Kidney (tissue), 14 donors: Measurements from ENCODE around the gene TRMT44. TPM values are rescaled to one million over a fixed set of nuclear protein-coding genes. Genes with fewer than 3 reads are reported as not detected.

ENCODE experiments used
- DNase-seq, 5 donors: peaks; one replicate each; pipeline ENCODE4 v3.0.0-alpha.2; 2013 to 2020
- FAIRE-seq: peaks from 2 replicates; lab custom pipeline; 2012; peaks lifted over from hg19 to GRCh38; lab: Jason Lieb, UNC
- H3K27ac ChIP-seq, 2 donors: one replicate each; pipeline ENCODE4 v1.7.0; 2013; ENCODE audit warnings: low read depth in 2 of 2, low read length in 2 of 2, inconsistent platforms in 1 of 2
- H3K27me3 ChIP-seq: one replicate; pipeline ENCODE4 v1.7.1; 2013; ENCODE audit warnings: low read length, inconsistent platforms; ENCODE audit not compliant: control insufficient read depth, insufficient read depth
- H3K36me3 ChIP-seq, 3 donors: one replicate each; pipeline versions ENCODE4 v1.7.0 to v1.7.1; 2013; ENCODE audit warnings: low read length in 3 of 3, control low read depth in 1 of 3, inconsistent platforms in 1 of 3; ENCODE audit not compliant: insufficient read depth in 3 of 3, control insufficient read depth in 2 of 3
- H3K4me1 ChIP-seq, 3 donors: one replicate each; pipeline versions ENCODE4 v1.7.0 to v1.7.1; 2013; ENCODE audit warnings: low read length in 3 of 3, inconsistent platforms in 1 of 3, low read depth in 1 of 3; ENCODE audit not compliant: control insufficient read depth in 2 of 3, insufficient read depth in 2 of 3
- H3K4me3 ChIP-seq, 3 donors: one replicate each; pipeline versions ENCODE4 v1.7.0 to v1.8.1; 2013; ENCODE audit warnings: low read length in 3 of 3, control low read depth in 1 of 3, inconsistent platforms in 1 of 3
- H3K9ac ChIP-seq, 3 donors: one replicate each; pipeline versions ENCODE4 v1.7.0 to v1.7.1; 2013; ENCODE audit warnings: low read length in 3 of 3, control low read depth in 1 of 3, inconsistent platforms in 1 of 3
- H3K9me3 ChIP-seq, 3 donors: one replicate each; pipeline versions ENCODE4 v1.7.0 to v1.7.1; 2013; ENCODE audit warnings: low read length in 3 of 3, control low read depth in 1 of 3, inconsistent platforms in 1 of 3; ENCODE audit not compliant: control insufficient read depth in 2 of 3, insufficient read depth in 1 of 3
- CTCF ChIP-seq: IDR thresholded peaks from 3 replicates; pipeline ENCODE4 v1.5.1; 2012; ENCODE audit warnings: mild to moderate bottlenecking, moderate library complexity, borderline replicate concordance; ENCODE audit not compliant: insufficient read depth; ENCODE audit errors: extremely low read depth
- intact Hi-C: fragments of 100-400 bp; cut with DNase I; formaldehyde crosslinking; loops from one replicate; pipeline ENCODE4 v1.11.1; 2022
- polyA plus RNA-seq: library from polyadenylated mRNA; stranded (reverse); fragments of 350-450 nt; fragmentation: Illumina TruSeq; extraction: RNeasy Lipid Tissue Mini Kit (QIAGEN cat#74804); gene quantifications from one replicate; pipeline ENCODE4 v1.2.3, GENCODE V29; 2014; ENCODE audit warnings: low read depth, low replicate concordance; ENCODE audit not compliant: insufficient read depth
- total RNA-seq: library from RNA; stranded (reverse); fragmentation: NEBNext Ultra II Directional; extraction: Animal tissue kit (Norgen Biotek cat#: 25700); gene quantifications from one replicate; pipeline ENCODE4 v1.2.1, GENCODE V29; 2021
- donor health status: control.
- donor health status: control.
- donor health status: control.
- donor health status: control.
- donor health status: control.
- donor health status: DM: yes; HTN: yes; CAD: no.
- donor health status: Normal renal cell carcinoma (clear cell type).

TRMT44 gene
- total and polyA plus RNA-seq, 2 donors from 2014 or later, result 5.1 to 20.1 TPM

- DNase-seq (peak in 2 of 5 donors; percentile 13 to 54), FAIRE-seq (no peak)
- Histone ChIP-seq H3K27me3 (no peaks in the 10 kb centered on the region), H3K9me3 (no peaks in the 10 kb centered on the region), H3K36me3 (no peaks in the 10 kb centered on the region), H3K27ac (no peak overlapping the region), H3K4me3 (no peak overlapping the region), H3K4me1 (peaks cover 0 to 8% (median 0%) of the 10 kb centered on the region in 3 donors), H3K9ac (no peak overlapping the region)
- intact Hi-C loops, result no loop called here
- TF ChIP-seq CTCF, result no peak
These were observed 63.9 kb downstream of the TRMT44 start for GRCh38 chr4:8504279-8505007.

GRCh38 chr4:8505229-8505628 lies 64.7 kb downstream of the TRMT44 start:
- Histone ChIP-seq H3K4me1 (peaks cover 0 to 8% (median 0%) of the 10 kb centered on the region in 3 donors), H3K27me3 (no peaks in the 10 kb centered on the region), H3K36me3 (no peaks in the 10 kb centered on the region), H3K4me3 (no peak overlapping the region), H3K9me3 (no peaks in the 10 kb centered on the region), H3K9ac (no peak overlapping the region), H3K27ac (no peak overlapping the region)
- intact Hi-C loops, result no loop called here
- no peak for FAIRE-seq
- TF ChIP-seq CTCF, result no peak
- no peak for DNase-seq

GRCh38 chr4:8506006-8506372 lies 65.4 kb downstream of the TRMT44 start:
- no peaks in the 10 kb centered on the region for H3K27me3 ChIP-seq
- H3K27ac ChIP-seq, result no peak overlapping the region
- FAIRE-seq, result no peak

More at GRCh38 chr4:8506006-8506372, 65.4 kb downstream of the TRMT44 start:
- TF ChIP-seq CTCF, result no peak
- Histone ChIP-seq H3K36me3 (no peaks in the 10 kb centered on the region), H3K9ac (no peak overlapping the region), H3K4me3 (no peak overlapping the region), H3K9me3 (no peaks in the 10 kb centered on the region), H3K4me1 (peaks cover 0 to 8% (median 0%) of the 10 kb centered on the region in 3 donors)
- intact Hi-C loops, result no loop called here
- peak in 1 of 5 donors; percentile 29 for DNase-seq
